ENCODE results near the gene SEMA4D.
"Not testable (repeated sequence)": the region's sequence is repeated elsewhere in the genome, so short reads cannot be mapped to it uniquely, and the experiment has no call there.

The SEMA4D gene

DNA sequence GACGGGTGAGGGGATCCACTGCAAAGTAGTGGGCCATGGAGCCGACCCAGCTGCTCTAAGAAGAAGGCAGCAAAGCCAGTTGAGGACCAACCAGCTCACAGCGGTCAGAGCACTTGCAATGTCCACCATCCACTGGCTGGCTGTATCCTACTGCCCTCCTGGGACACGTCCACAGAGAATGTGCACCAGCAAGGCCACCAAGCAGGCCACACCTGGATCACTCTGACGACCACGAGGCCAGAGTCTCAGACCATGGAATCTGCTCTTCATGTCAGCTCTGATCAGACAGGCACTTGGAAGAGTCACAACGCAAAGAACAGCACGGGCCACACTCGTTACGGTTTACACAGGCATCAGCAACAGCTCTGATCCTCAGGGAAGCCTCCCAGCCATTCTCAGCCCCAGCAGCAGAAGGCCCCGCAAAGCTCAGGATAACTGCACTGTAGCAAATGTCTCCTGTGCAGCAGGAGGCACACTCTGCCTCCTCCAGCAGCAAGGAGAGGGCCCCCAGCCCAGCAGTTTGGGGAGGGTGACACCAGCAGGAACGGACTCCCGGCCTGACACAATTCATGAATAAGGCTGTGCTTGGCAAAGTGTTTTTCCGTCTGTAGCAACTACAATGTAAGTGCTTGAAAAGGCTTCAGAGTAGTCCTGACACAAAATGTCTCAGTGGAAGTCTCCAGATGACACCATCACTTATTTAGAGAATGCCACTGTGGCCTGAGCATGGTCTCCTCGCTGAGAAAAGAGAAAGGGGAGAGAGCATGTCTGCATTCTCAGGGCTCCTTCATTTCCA is 15.7 kb downstream of the SEMA4D start:
- Histone ChIP-seq H4K8ac (ENCODE audit: low read depth, low read length) (no peak overlapping the region), H3K56ac (ENCODE audit: low read length) (no peak overlapping the region), H2BK5ac (ENCODE audit: low read length) (no peak overlapping the region), H3K4me2 (ENCODE audit: low read length) (no peak overlapping the region), H4K5ac (ENCODE audit: low read length) (no peak overlapping the region), H3K4ac (ENCODE audit: low read depth, low read length) (no peak overlapping the region), H3K27me3 (ENCODE audit: insufficient read depth, low read length, poor library complexity) (no peaks in the 10 kb centered on the region), H2BK15ac (replicated peaks; ENCODE audit: low read depth) (no peak overlapping the region), H3K18ac (ENCODE audit: low read length) (no peak overlapping the region), H3K36me3 (ENCODE audit: control insufficient read depth, insufficient read depth, low read length) (no peaks in the 10 kb centered on the region), H3K27ac (ENCODE audit: low read depth, low read length) (no peak overlapping the region), H3K79me1 (ENCODE audit: low read length) (peaks cover 8% of the 10 kb centered on the region), H3K4me3 (ENCODE audit: low read length) (no peak overlapping the region), H2BK120ac (ENCODE audit: low read depth, low read length) (no peak overlapping the region), H2AK5ac (ENCODE audit: low read length) (no peak overlapping the region), H3K23ac (ENCODE audit: low read length) (no peak overlapping the region), H3K79me2 (ENCODE audit: control insufficient read depth, insufficient read depth, low read length) (peaks cover 3% of the 10 kb centered on the region), H3K4me1 (ENCODE audit: control insufficient read depth, low read depth, low read length) (no peaks in the 10 kb centered on the region), H3K9ac (ENCODE audit: low read length) (no peak overlapping the region)
- DNase-seq: no peak
- no CpG with 5 or more reads among the region's 15 CpGs for WGBS (ENCODE audit: extremely low coverage, insufficient coverage, low lambda C conversion rate)

DNA sequence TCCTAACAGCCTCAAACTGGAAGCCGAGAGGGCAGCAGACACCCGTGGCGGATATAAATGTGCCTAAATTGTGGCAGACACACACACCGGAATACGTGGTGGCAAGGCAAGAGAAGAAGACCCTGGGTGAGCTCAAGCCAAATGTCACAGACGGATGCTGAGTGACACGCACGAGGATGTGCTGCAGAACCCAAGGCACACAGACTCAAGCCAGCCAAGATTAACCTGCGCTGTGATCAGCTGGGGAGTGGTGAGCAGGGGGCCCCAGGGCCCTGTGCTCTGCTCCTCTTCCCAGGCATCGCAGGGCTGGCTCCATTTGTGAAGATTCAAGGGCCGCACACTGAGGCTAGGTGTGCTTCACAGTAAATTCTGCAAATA is 16.4 kb downstream of the SEMA4D start:
- WGBS (ENCODE audit: extremely low coverage, insufficient coverage, low lambda C conversion rate): no CpG with 5 or more reads among the region's 11 CpGs
- peaks cover 3% of the 10 kb centered on the region for H3K79me2 ChIP-seq (ENCODE audit: control insufficient read depth, insufficient read depth, low read length)
- no peak for DNase-seq
- no peaks in the 10 kb centered on the region for H3K27me3 ChIP-seq (ENCODE audit: insufficient read depth, low read length, poor library complexity)
- no peak overlapping the region for H3K23ac ChIP-seq (ENCODE audit: low read length)
- no peaks in the 10 kb centered on the region for H3K36me3 ChIP-seq (ENCODE audit: control insufficient read depth, insufficient read depth, low read length)
- H3K9ac ChIP-seq (ENCODE audit: low read length): no peak overlapping the region
- no peak overlapping the region for H4K8ac ChIP-seq (ENCODE audit: low read depth, low read length)
- H2AK5ac ChIP-seq (ENCODE audit: low read length): no peak overlapping the region
- H3K27ac ChIP-seq (ENCODE audit: low read depth, low read length): no peak overlapping the region
- no peak overlapping the region for H3K4me2 ChIP-seq (ENCODE audit: low read length)
- H4K5ac ChIP-seq (ENCODE audit: low read length): no peak overlapping the region
- no peak overlapping the region for H3K56ac ChIP-seq (ENCODE audit: low read length)
- no peak overlapping the region for H2BK120ac ChIP-seq (ENCODE audit: low read depth, low read length)
- peaks cover 8% of the 10 kb centered on the region for H3K79me1 ChIP-seq (ENCODE audit: low read length)
- no peak overlapping the region for H3K18ac ChIP-seq (ENCODE audit: low read length)
- no peak overlapping the region for H3K4ac ChIP-seq (ENCODE audit: low read depth, low read length)
- H2BK5ac ChIP-seq (ENCODE audit: low read length): no peak overlapping the region
- no peak overlapping the region for H2BK15ac ChIP-seq (replicated peaks; ENCODE audit: low read depth)
- no peaks in the 10 kb centered on the region for H3K4me1 ChIP-seq (ENCODE audit: control insufficient read depth, low read depth, low read length)
- H3K4me3 ChIP-seq (ENCODE audit: low read length): no peak overlapping the region

DNA sequence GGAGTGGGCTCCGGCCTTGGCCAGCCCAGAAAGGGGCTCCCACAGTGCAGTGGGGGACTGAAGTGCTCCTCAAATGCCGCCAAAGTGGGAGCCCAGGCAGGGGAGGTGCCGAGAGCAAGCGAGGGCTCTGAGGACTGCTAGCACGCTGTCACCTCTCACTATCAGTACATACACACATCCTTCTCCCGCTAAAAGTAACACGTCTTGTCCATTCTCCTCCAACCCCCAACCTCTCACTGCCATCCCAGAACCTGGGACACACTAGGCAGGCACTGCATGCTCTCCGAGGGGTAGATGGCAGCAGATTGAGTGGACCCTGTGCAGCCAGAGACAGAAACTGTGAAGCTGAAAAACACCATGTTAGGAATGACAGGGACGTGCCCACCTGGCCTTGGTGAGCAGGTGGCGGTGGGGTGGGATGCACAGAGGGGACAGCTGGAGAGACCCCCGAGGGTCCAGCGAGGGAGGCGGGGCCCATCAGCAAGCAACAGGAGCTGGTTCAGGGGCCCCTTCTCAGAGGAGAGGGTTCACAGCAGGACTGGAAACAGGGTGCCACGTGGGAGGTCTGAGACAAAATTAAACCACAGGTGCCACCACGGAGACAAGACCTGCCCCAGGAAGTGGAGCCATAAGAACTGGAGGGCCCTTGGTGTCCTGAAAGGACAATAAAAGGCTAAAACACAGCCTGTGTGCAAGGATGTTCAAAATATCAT is 16.9 kb downstream of the SEMA4D start:
- no peak overlapping the region for H4K8ac ChIP-seq (ENCODE audit: low read depth, low read length)
- no peaks in the 10 kb centered on the region for H3K4me1 ChIP-seq (ENCODE audit: control insufficient read depth, low read depth, low read length)
- no peak overlapping the region for H4K5ac ChIP-seq (ENCODE audit: low read length)
- H2BK15ac ChIP-seq (replicated peaks; ENCODE audit: low read depth): no peak overlapping the region
- H3K27me3 ChIP-seq (ENCODE audit: insufficient read depth, low read length, poor library complexity): no peaks in the 10 kb centered on the region
- no peak overlapping the region for H3K4me3 ChIP-seq (ENCODE audit: low read length)
- no peak overlapping the region for H3K56ac ChIP-seq (ENCODE audit: low read length)
- no peak overlapping the region for H3K18ac ChIP-seq (ENCODE audit: low read length)
- H3K9ac ChIP-seq (ENCODE audit: low read length): no peak overlapping the region
- H3K23ac ChIP-seq (ENCODE audit: low read length): no peak overlapping the region
- no peak overlapping the region for H2BK120ac ChIP-seq (ENCODE audit: low read depth, low read length)
- H2AK5ac ChIP-seq (ENCODE audit: low read length): no peak overlapping the region
- DNase-seq: no peak
- H3K79me2 ChIP-seq (ENCODE audit: control insufficient read depth, insufficient read depth, low read length): peaks cover 3% of the 10 kb centered on the region
- H2BK5ac ChIP-seq (ENCODE audit: low read length): no peak overlapping the region
- H3K27ac ChIP-seq (ENCODE audit: low read depth, low read length): no peak overlapping the region
- no peaks in the 10 kb centered on the region for H3K36me3 ChIP-seq (ENCODE audit: control insufficient read depth, insufficient read depth, low read length)
- WGBS (ENCODE audit: extremely low coverage, insufficient coverage, low lambda C conversion rate): no CpG with 5 or more reads among the region's 15 CpGs
- no peak overlapping the region for H3K4ac ChIP-seq (ENCODE audit: low read depth, low read length)
- no peak overlapping the region for H3K4me2 ChIP-seq (ENCODE audit: low read length)
- peaks cover 8% of the 10 kb centered on the region for H3K79me1 ChIP-seq (ENCODE audit: low read length)

DNA sequence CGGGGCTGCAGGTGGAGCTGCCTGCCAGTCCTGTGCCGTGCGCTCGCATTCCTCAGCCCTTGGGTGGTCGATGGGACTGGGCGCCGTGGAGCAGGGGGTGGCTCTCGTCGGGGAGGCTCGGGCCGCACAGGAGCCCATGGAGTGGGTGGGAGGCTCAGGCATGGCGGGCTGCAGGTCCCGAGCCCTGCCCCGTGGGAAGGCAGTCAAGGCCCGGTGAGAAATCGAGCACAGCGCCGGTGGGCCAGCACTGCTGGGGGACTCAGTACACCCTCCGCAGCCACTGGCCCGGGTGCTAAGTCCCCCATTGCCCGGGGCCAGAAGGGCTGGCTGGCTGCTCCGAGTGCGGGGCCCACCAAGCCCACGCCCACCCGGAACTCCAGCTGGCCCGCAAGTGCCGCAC is 17.5 kb downstream of the SEMA4D start:
- not testable (repeated sequence) for H3K56ac ChIP-seq (ENCODE audit: low read length); H3K23ac ChIP-seq (ENCODE audit: low read length); H3K36me3 ChIP-seq (ENCODE audit: control insufficient read depth, insufficient read depth, low read length); H2BK120ac ChIP-seq (ENCODE audit: low read depth, low read length); H3K27ac ChIP-seq (ENCODE audit: low read depth, low read length); H3K4me3 ChIP-seq (ENCODE audit: low read length); H2BK5ac ChIP-seq (ENCODE audit: low read length); H3K4me1 ChIP-seq (ENCODE audit: control insufficient read depth, low read depth, low read length); H3K18ac ChIP-seq (ENCODE audit: low read length); H3K79me2 ChIP-seq (ENCODE audit: control insufficient read depth, insufficient read depth, low read length); H3K4ac ChIP-seq (ENCODE audit: low read depth, low read length); H3K4me2 ChIP-seq (ENCODE audit: low read length); DNase-seq; H3K79me1 ChIP-seq (ENCODE audit: low read length); H4K8ac ChIP-seq (ENCODE audit: low read depth, low read length); H3K9ac ChIP-seq (ENCODE audit: low read length); H2BK15ac ChIP-seq (replicated peaks; ENCODE audit: low read depth); H4K5ac ChIP-seq (ENCODE audit: low read length); H3K27me3 ChIP-seq (ENCODE audit: insufficient read depth, low read length, poor library complexity); H2AK5ac ChIP-seq (ENCODE audit: low read length)
- WGBS (ENCODE audit: extremely low coverage, insufficient coverage, low lambda C conversion rate): no CpG with 5 or more reads among the region's 27 CpGs

DNA sequence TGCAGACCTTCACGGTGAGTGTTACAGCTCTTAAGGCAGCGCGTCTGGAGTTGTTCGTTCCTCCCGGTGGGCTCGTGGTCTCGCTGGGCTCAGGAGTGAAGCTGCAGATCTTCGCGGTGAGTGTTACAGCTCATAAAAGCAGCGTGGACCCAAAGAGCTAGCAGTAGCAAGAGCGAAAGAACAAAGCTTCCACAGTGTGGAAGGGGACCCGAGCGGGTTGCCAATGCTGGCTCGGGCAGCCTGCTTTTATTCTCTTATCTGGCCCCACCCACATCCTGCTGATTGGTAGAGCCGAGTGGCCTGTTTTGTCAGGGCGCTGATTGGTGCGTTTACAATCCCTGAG is 18.3 kb downstream of the SEMA4D start:
- not testable (repeated sequence) for H2BK120ac ChIP-seq (ENCODE audit: low read depth, low read length); H3K4ac ChIP-seq (ENCODE audit: low read depth, low read length); DNase-seq; H3K4me1 ChIP-seq (ENCODE audit: control insufficient read depth, low read depth, low read length); H3K4me2 ChIP-seq (ENCODE audit: low read length); H3K9ac ChIP-seq (ENCODE audit: low read length); H2BK15ac ChIP-seq (replicated peaks; ENCODE audit: low read depth); H3K36me3 ChIP-seq (ENCODE audit: control insufficient read depth, insufficient read depth, low read length); H3K27ac ChIP-seq (ENCODE audit: low read depth, low read length); H4K8ac ChIP-seq (ENCODE audit: low read depth, low read length); H3K27me3 ChIP-seq (ENCODE audit: insufficient read depth, low read length, poor library complexity); H4K5ac ChIP-seq (ENCODE audit: low read length); H3K4me3 ChIP-seq (ENCODE audit: low read length); H3K56ac ChIP-seq (ENCODE audit: low read length); H3K18ac ChIP-seq (ENCODE audit: low read length); H2AK5ac ChIP-seq (ENCODE audit: low read length); H3K79me2 ChIP-seq (ENCODE audit: control insufficient read depth, insufficient read depth, low read length); H3K79me1 ChIP-seq (ENCODE audit: low read length); H2BK5ac ChIP-seq (ENCODE audit: low read length); H3K23ac ChIP-seq (ENCODE audit: low read length)
- WGBS (ENCODE audit: extremely low coverage, insufficient coverage, low lambda C conversion rate): no CpG with 5 or more reads among the region's 17 CpGs

Data from mesendoderm (in vitro differentiated cells).